GM23338 (cell line): ENCODE data around the gene CCDC187. TPM values are rescaled to one million over a fixed set of nuclear protein-coding genes. Genes with fewer than 3 reads are reported as not detected.
A peak's percentile ranks its signal among the peaks of the same experiment; 100 is the strongest.

Experiments
- ATAC-seq: fragments of 200-7000 bp; cut with Tn5 transposase; 3 replicates; pipeline ENCODE4 v1.9.1; 2020
- DNase-seq: peaks from one replicate; pipeline ENCODE4 v3.0.0-alpha.2; 2015; ENCODE audit warnings: low spot score
- H2AFZ ChIP-seq: fragments of 200-600 bp; sonication (generic); 2 replicates; pipeline ENCODE4 v1.8.0; 2016; ENCODE audit warnings: antibody characterized with exemption, mild to moderate bottlenecking, moderate library complexity
- H3F3A ChIP-seq: fragments of 200-600 bp; sonication (generic); replicated peaks from 2 replicates; pipeline ENCODE4 v1.8.0; 2017; ENCODE audit warnings: antibody characterized with exemption, mixed run types, low read depth
- H3K27ac ChIP-seq: fragments of 200-600 bp; sonication (generic); 2 replicates; pipeline ENCODE4 v1.6.1; 2016; ENCODE audit warnings: low read depth
- H3K27me3 ChIP-seq: fragments of 200-600 bp; sonication (generic); 2 replicates; pipeline ENCODE4 v1.8.0; 2016; ENCODE audit warnings: mild to moderate bottlenecking, mixed run types, moderate library complexity; ENCODE audit not compliant: insufficient read depth
- H3K36me3 ChIP-seq: fragments of 200-600 bp; sonication (generic); 2 replicates; pipeline ENCODE4 v1.8.0; 2016; ENCODE audit warnings: mild to moderate bottlenecking; ENCODE audit not compliant: insufficient read depth
- H3K4me1 ChIP-seq: fragments of 200-600 bp; sonication (generic); 2 replicates; pipeline ENCODE4 v1.8.0; 2016; ENCODE audit warnings: mild to moderate bottlenecking, moderate library complexity; ENCODE audit not compliant: insufficient read depth
- H3K4me2 ChIP-seq: fragments of 200-600 bp; sonication (generic); 2 replicates; pipeline ENCODE4 v1.7.1; 2017; ENCODE audit warnings: mixed run types
- H3K4me3 ChIP-seq: fragments of 200-600 bp; sonication (generic); 2 replicates; pipeline ENCODE4 v1.6.1; 2016; ENCODE audit warnings: mixed run types
- H3K79me2 ChIP-seq: fragments of 200-600 bp; sonication (generic); replicated peaks from 2 replicates; pipeline ENCODE4 v1.8.0; 2017; ENCODE audit warnings: mild to moderate bottlenecking; ENCODE audit not compliant: insufficient read depth
- H3K9me2 ChIP-seq: fragments of 200-600 bp; sonication (generic); 2 replicates; pipeline ENCODE4 v1.8.0; 2017; ENCODE audit not compliant: insufficient read depth
- H4K20me1 ChIP-seq: fragments of 200-600 bp; sonication (generic); replicated peaks from 2 replicates; pipeline ENCODE4 v1.8.0; 2017; ENCODE audit warnings: mild to moderate bottlenecking; ENCODE audit not compliant: insufficient read depth
- H3K27ac Mint-ChIP-seq: 2 replicates; pipeline ENCODE4 v1.8.0; 2020; ENCODE audit warnings: inconsistent platforms, mild to moderate bottlenecking, moderate library complexity, mixed read lengths
- H3K27me3 Mint-ChIP-seq: 3 replicates; pipeline ENCODE4 v1.8.0; 2022; ENCODE audit warnings: low read depth, mild to moderate bottlenecking, moderate library complexity, mixed read lengths, inconsistent platforms; ENCODE audit not compliant: insufficient read depth, poor library complexity
- H3K36me3 Mint-ChIP-seq: 3 replicates; pipeline ENCODE4 v1.8.0; 2021; ENCODE audit warnings: low read depth, mild to moderate bottlenecking, inconsistent platforms, moderate library complexity, mixed read lengths
- H3K4me1 Mint-ChIP-seq: 3 replicates; pipeline ENCODE4 v1.8.0; 2020; ENCODE audit warnings: mild to moderate bottlenecking, inconsistent platforms, mixed read lengths
- H3K4me3 Mint-ChIP-seq: 3 replicates; pipeline ENCODE4 v1.8.0; 2021; ENCODE audit warnings: moderate library complexity, mild to moderate bottlenecking, inconsistent platforms, mixed read lengths
- H3K9me3 Mint-ChIP-seq: 3 replicates; pipeline ENCODE4 v1.8.0; 2020; ENCODE audit warnings: moderate library complexity, mild to moderate bottlenecking, inconsistent platforms, mixed read lengths
- CREB1 ChIP-seq: fragments of 250-450 bp; sonication (Bioruptor Pico); IDR thresholded peaks from 2 replicates; pipeline ENCODE4 v1.5.0; 2020; ENCODE audit warnings: low read depth, mild to moderate bottlenecking, moderate library complexity
- EZH2 ChIP-seq: fragments of 200-600 bp; sonication (generic); IDR thresholded peaks from one replicate; pipeline ENCODE4 v1.8.0; 2017; ENCODE audit warnings: antibody characterized with exemption, mild to moderate bottlenecking, low read depth; ENCODE audit not compliant: unreplicated experiment
- EZH2phosphoT487 ChIP-seq: fragments of 200-600 bp; sonication (generic); IDR thresholded peaks from one replicate; pipeline ENCODE4 v1.8.1; 2018; ENCODE audit warnings: antibody characterized with exemption; ENCODE audit not compliant: unreplicated experiment
- JUNB ChIP-seq: IDR thresholded peaks from one replicate; pipeline ENCODE4 v1.6.1; 2016; ENCODE audit warnings: antibody characterized with exemption; ENCODE audit not compliant: unreplicated experiment
- NANOG ChIP-seq: IDR thresholded peaks from 2 replicates; pipeline ENCODE4 v1.6.1; 2016; ENCODE audit warnings: antibody characterized with exemption, borderline replicate concordance
- POLR2AphosphoS5 ChIP-seq: IDR thresholded peaks from 2 replicates; pipeline ENCODE4 v1.6.1; 2016; ENCODE audit warnings: antibody characterized with exemption, low read depth
- STAT1 ChIP-seq: IDR thresholded peaks from one replicate; pipeline ENCODE4 v1.6.1; 2016; ENCODE audit warnings: antibody characterized with exemption; ENCODE audit not compliant: unreplicated experiment
- ZNF114 ChIP-seq: fragments of 250-450 bp; sonication (Bioruptor Pico); IDR thresholded peaks from 2 replicates; pipeline ENCODE4 v1.5.0; 2020; ENCODE audit warnings: mild to moderate bottlenecking, moderate library complexity
- ZNF331 ChIP-seq: fragments of 250-450 bp; sonication (Bioruptor Pico); IDR thresholded peaks from 2 replicates; pipeline ENCODE4 v1.5.0; 2020; ENCODE audit warnings: low read depth, mild to moderate bottlenecking, moderate library complexity
- polyA plus RNA-seq: library from polyadenylated mRNA; unstranded; fragments of >200 nt; fragmentation: Nextera tagmentation; extraction: Ambion mirVana; gene quantifications from 2 replicates; pipeline ENCODE4 v1.2.1, GENCODE V29; 2016
- total RNA-seq: library from RNA; depleted of rRNA; stranded (reverse); fragments of >200 nt; shearing (Covaris generic); gene quantifications from 2 replicates; pipeline ENCODE4 v1.2.3, GENCODE V29; 2014
- TF ChIP-seq, protein P1 (sequence below): IDR thresholded peaks from one replicate; pipeline ENCODE4 v1.6.1; 2018; ENCODE audit warnings: antibody characterized with exemption; ENCODE audit not compliant: unreplicated experiment
- TF ChIP-seq, protein P2 (sequence below): IDR thresholded peaks from 2 replicates; pipeline ENCODE4 v1.6.1; 2016; ENCODE audit warnings: antibody characterized with exemption
- TF ChIP-seq, protein P3 (sequence below): fragments of 250-450 bp; sonication (Bioruptor Pico); IDR thresholded peaks from 2 replicates; pipeline ENCODE4 v1.5.0; 2020; ENCODE audit warnings: mild to moderate bottlenecking, moderate library complexity
- TF ChIP-seq, protein P4 (sequence below), 2 experiments: fragments of 200-600 bp in 1 of 2; sonication (generic) in 1 of 2; conservative IDR thresholded peaks; 2 replicates each; pipeline versions ENCODE4 v1.5.1 to v1.6.1; 2016 to 2017; ENCODE audit warnings: antibody characterized with exemption in 2 of 2, low read depth in 2 of 2, mild to moderate bottlenecking in 2 of 2, moderate library complexity in 1 of 2

Gene CCDC187
- total and polyA plus RNA-seq, 2 experiments from 2014 or later, result 0.14 TPM; not detected in 1

DNA sequence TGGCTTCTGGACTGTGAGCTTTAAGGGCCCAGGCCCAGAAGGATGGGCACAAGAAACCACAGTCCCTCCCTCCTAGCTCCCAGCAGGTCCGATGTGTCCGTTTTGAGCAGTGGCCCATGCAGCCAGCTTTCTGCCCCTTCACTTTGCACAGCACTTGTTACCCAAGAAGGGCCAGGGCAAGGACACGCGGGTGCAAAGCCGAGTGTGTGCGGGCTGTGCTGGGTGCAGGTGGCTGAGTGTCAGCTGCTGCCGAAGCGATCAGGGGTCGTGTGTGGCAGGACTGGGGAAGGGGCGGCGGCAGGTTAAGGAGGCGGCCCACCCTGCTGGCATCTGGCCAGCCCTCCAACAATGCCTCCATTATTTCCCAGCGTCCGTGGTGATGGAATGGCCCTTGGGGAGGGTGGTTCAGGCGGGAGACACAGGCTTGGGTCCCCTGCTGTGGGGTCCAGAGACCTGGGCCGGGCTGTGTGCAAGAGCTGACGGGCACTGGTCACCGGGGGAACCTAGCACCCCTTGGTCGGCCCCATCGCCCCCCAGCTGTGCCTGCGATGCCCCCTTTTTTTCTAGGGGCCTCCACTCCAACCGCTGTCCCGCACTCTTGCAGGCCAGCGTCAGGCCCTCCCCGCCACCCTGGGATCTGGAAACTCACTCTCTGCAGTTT, 99.6 kb downstream of the CCDC187 start:
- Mint-ChIP-seq H3K27ac (no peak overlapping the region), H3K27me3 (peaks cover 65% of the 10 kb centered on the region), H3K9me3 (no peaks in the 10 kb centered on the region), H3K4me1 (peaks cover 7% of the 10 kb centered on the region; the same call in 2 of the 3 replicates), H3K36me3 (peaks cover 7% of the 10 kb centered on the region), H3K4me3 (no peak overlapping the region; the same call in 2 of the 3 replicates)
- Histone ChIP-seq H3F3A (0 out of 2 replicates have a peak, but pooled peaks cover 2% of the 10 kb centered on the region), H2AFZ (no peak overlapping the region), H3K27me3 (peaks cover 70% of the 10 kb centered on the region), H3K4me3 (no peak overlapping the region), H3K79me2 (no peaks in the 10 kb centered on the region), H3K4me2 (peak overlapping the region; percentile 66; the same call in 1 of the 2 replicates), H3K27ac (no peak overlapping the region), H3K36me3 (no peaks in the 10 kb centered on the region), H3K9me2 (no peaks in the 10 kb centered on the region), H4K20me1 (peaks cover 19% of the 10 kb centered on the region), H3K4me1 (no peaks in the 10 kb centered on the region; the same call in 1 of the 2 replicates)
- no peak for ATAC-seq
- TF ChIP-seq, protein P1, sequence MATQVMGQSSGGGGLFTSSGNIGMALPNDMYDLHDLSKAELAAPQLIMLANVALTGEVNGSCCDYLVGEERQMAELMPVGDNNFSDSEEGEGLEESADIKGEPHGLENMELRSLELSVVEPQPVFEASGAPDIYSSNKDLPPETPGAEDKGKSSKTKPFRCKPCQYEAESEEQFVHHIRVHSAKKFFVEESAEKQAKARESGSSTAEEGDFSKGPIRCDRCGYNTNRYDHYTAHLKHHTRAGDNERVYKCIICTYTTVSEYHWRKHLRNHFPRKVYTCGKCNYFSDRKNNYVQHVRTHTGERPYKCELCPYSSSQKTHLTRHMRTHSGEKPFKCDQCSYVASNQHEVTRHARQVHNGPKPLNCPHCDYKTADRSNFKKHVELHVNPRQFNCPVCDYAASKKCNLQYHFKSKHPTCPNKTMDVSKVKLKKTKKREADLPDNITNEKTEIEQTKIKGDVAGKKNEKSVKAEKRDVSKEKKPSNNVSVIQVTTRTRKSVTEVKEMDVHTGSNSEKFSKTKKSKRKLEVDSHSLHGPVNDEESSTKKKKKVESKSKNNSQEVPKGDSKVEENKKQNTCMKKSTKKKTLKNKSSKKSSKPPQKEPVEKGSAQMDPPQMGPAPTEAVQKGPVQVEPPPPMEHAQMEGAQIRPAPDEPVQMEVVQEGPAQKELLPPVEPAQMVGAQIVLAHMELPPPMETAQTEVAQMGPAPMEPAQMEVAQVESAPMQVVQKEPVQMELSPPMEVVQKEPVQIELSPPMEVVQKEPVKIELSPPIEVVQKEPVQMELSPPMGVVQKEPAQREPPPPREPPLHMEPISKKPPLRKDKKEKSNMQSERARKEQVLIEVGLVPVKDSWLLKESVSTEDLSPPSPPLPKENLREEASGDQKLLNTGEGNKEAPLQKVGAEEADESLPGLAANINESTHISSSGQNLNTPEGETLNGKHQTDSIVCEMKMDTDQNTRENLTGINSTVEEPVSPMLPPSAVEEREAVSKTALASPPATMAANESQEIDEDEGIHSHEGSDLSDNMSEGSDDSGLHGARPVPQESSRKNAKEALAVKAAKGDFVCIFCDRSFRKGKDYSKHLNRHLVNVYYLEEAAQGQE, result no peak
- TF ChIP-seq EZH2 (no peak), CREB1 (CRISPR knock-in tag) (no peak), ZNF114 (CRISPR knock-in tag) (no peak), POLR2AphosphoS5 (no peak), JUNB (no peak), NANOG (no peak), EZH2phosphoT487 (no peak), ZNF331 (no peak), STAT1 (no peak)
- TF ChIP-seq, protein P2, sequence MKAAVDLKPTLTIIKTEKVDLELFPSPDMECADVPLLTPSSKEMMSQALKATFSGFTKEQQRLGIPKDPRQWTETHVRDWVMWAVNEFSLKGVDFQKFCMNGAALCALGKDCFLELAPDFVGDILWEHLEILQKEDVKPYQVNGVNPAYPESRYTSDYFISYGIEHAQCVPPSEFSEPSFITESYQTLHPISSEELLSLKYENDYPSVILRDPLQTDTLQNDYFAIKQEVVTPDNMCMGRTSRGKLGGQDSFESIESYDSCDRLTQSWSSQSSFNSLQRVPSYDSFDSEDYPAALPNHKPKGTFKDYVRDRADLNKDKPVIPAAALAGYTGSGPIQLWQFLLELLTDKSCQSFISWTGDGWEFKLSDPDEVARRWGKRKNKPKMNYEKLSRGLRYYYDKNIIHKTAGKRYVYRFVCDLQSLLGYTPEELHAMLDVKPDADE, result no peak
- TF ChIP-seq, protein P3, sequence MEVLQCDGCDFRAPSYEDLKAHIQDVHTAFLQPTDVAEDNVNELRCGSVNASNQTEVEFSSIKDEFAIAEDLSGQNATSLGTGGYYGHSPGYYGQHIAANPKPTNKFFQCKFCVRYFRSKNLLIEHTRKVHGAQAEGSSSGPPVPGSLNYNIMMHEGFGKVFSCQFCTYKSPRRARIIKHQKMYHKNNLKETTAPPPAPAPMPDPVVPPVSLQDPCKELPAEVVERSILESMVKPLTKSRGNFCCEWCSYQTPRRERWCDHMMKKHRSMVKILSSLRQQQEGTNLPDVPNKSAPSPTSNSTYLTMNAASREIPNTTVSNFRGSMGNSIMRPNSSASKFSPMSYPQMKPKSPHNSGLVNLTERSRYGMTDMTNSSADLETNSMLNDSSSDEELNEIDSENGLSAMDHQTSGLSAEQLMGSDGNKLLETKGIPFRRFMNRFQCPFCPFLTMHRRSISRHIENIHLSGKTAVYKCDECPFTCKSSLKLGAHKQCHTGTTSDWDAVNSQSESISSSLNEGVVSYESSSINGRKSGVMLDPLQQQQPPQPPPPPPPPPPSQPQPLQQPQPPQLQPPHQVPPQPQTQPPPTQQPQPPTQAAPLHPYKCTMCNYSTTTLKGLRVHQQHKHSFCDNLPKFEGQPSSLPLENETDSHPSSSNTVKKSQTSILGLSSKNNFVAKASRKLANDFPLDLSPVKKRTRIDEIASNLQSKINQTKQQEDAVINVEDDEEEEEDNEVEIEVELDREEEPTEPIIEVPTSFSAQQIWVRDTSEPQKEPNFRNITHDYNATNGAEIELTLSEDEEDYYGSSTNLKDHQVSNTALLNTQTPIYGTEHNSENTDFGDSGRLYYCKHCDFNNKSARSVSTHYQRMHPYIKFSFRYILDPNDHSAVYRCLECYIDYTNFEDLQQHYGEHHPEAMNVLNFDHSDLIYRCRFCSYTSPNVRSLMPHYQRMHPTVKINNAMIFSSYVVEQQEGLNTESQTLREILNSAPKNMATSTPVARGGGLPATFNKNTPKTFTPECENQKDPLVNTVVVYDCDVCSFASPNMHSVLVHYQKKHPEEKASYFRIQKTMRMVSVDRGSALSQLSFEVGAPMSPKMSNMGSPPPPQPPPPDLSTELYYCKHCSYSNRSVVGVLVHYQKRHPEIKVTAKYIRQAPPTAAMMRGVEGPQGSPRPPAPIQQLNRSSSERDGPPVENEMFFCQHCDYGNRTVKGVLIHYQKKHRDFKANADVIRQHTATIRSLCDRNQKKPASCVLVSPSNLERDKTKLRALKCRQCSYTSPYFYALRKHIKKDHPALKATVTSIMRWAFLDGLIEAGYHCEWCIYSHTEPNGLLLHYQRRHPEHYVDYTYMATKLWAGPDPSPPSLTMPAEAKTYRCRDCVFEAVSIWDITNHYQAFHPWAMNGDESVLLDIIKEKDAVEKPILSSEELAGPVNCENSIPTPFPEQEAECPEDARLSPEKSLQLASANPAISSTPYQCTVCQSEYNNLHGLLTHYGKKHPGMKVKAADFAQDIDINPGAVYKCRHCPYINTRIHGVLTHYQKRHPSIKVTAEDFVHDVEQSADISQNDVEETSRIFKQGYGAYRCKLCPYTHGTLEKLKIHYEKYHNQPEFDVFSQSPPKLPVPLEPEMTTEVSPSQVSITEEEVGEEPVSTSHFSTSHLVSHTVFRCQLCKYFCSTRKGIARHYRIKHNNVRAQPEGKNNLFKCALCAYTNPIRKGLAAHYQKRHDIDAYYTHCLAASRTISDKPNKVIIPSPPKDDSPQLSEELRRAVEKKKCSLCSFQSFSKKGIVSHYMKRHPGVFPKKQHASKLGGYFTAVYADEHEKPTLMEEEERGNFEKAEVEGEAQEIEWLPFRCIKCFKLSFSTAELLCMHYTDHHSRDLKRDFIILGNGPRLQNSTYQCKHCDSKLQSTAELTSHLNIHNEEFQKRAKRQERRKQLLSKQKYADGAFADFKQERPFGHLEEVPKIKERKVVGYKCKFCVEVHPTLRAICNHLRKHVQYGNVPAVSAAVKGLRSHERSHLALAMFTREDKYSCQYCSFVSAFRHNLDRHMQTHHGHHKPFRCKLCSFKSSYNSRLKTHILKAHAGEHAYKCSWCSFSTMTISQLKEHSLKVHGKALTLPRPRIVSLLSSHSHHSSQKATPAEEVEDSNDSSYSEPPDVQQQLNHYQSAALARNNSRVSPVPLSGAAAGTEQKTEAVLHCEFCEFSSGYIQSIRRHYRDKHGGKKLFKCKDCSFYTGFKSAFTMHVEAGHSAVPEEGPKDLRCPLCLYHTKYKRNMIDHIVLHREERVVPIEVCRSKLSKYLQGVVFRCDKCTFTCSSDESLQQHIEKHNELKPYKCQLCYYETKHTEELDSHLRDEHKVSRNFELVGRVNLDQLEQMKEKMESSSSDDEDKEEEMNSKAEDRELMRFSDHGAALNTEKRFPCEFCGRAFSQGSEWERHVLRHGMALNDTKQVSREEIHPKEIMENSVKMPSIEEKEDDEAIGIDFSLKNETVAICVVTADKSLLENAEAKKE, result no peak
- TF ChIP-seq, protein P4, sequence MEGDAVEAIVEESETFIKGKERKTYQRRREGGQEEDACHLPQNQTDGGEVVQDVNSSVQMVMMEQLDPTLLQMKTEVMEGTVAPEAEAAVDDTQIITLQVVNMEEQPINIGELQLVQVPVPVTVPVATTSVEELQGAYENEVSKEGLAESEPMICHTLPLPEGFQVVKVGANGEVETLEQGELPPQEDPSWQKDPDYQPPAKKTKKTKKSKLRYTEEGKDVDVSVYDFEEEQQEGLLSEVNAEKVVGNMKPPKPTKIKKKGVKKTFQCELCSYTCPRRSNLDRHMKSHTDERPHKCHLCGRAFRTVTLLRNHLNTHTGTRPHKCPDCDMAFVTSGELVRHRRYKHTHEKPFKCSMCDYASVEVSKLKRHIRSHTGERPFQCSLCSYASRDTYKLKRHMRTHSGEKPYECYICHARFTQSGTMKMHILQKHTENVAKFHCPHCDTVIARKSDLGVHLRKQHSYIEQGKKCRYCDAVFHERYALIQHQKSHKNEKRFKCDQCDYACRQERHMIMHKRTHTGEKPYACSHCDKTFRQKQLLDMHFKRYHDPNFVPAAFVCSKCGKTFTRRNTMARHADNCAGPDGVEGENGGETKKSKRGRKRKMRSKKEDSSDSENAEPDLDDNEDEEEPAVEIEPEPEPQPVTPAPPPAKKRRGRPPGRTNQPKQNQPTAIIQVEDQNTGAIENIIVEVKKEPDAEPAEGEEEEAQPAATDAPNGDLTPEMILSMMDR (conservative IDR thresholded peaks at IDR 0.05; ENCODE audit: low read depth in 2 of 2), result no peak
- no peak for DNase-seq
